Stimulated activated CD4-positive, alpha-beta T cell treated with anti-CD3 and anti-CD28 coated beads, Interleukin-2, amount 100 ng/mL, for 48 hours (primary cell): ENCODE measurements around the gene FBN1.

ENCODE experiments used
- DNase-seq, 2 donors: peaks; one replicate each; pipeline ENCODE4 v3.0.0-alpha.2; 2020

FBN1 gene

GRCh38 chr15:48388910-48389309 lies 256.6 kb downstream of the FBN1 start:
- no peak for DNase-seq

GRCh38 chr15:48388016-48388851 lies 257.3 kb downstream of the FBN1 start:
- DNase-seq: no peak

GRCh38 chr15:48385031-48385830 lies 260.3 kb downstream of the FBN1 start:
- no peak for DNase-seq

- DNase-seq: no peak
Measured at GRCh38 chr15:48384616-48385015, 260.9 kb downstream of the FBN1 start.

GRCh38 chr15:48383031-48383430 lies 262.5 kb downstream of the FBN1 start:
- no peak for DNase-seq

- DNase-seq: no peak
Measured at GRCh38 chr15:48381861-48382260, 263.6 kb downstream of the FBN1 start.

- DNase-seq: no peak
Measured at GRCh38 chr15:48380198-48380597, 265.3 kb downstream of the FBN1 start.

- no peak for DNase-seq
Measured at GRCh38 chr15:48375767-48376166, 269.7 kb downstream of the FBN1 start.

- no peak for DNase-seq
Measured at GRCh38 chr15:48374472-48374871, 271.0 kb downstream of the FBN1 start.

- no peak for DNase-seq
Measured at GRCh38 chr15:48373821-48374451, 271.6 kb downstream of the FBN1 start.

GRCh38 chr15:48371961-48372360 lies 273.5 kb downstream of the FBN1 start:
- no peak for DNase-seq

GRCh38 chr15:48371550-48371949 lies 274.0 kb downstream of the FBN1 start:
- DNase-seq: no peak

- no peak for DNase-seq
Measured at GRCh38 chr15:48370460-48370859, 275.0 kb downstream of the FBN1 start.

GRCh38 chr15:48367483-48367882 lies 278.0 kb downstream of the FBN1 start:
- no peak for DNase-seq

- no peak for DNase-seq
Measured at GRCh38 chr15:48366584-48367312, 278.8 kb downstream of the FBN1 start.

GRCh38 chr15:48365575-48365974 lies 279.9 kb downstream of the FBN1 start:
- DNase-seq: no peak

- DNase-seq: no peak
Measured at GRCh38 chr15:48363474-48363873, 282.0 kb downstream of the FBN1 start.

GRCh38 chr15:48361685-48362084 lies 283.8 kb downstream of the FBN1 start:
- DNase-seq: no peak

- no peak for DNase-seq
Measured at GRCh38 chr15:48360841-48361240, 284.7 kb downstream of the FBN1 start.
